Hematopoietic multipotent progenitor cell treated with erythropoietin and hydrocortisone succinate and interleukin-3 and kit ligand, for 8 days (in vitro differentiated cells): ENCODE results near the gene DNAJB4.
A peak's percentile ranks its signal among the peaks of the same experiment; 100 is the strongest.
"Not testable (repeated sequence)": the region's sequence is repeated elsewhere in the genome, so short reads cannot be mapped to it uniquely, and the experiment has no call there.

Experiments
- DNase-seq: peaks from one replicate; pipeline ENCODE4 v3.0.0-alpha.2; 2015

Gene DNAJB4

DNA sequence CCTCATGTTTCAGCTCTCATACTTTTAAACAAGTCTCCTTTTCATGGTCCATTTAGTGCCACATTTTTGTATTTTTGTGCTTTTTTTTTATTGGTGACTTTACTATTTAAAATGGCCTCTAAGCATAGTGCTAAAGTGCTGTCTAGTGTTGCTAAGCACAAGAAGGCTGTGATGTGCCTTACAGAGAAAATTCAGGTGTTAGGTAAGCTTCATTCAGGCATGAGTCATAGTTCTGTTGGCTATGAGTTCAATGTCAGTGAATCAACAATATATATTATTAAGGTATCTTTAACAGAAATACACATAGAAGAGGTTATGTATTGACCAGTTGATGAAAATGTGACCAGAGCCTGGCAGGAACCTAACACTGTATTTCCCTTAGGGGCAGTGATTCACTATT lies 13.1 kb upstream of the DNAJB4 start:
- no peak for DNase-seq

DNA sequence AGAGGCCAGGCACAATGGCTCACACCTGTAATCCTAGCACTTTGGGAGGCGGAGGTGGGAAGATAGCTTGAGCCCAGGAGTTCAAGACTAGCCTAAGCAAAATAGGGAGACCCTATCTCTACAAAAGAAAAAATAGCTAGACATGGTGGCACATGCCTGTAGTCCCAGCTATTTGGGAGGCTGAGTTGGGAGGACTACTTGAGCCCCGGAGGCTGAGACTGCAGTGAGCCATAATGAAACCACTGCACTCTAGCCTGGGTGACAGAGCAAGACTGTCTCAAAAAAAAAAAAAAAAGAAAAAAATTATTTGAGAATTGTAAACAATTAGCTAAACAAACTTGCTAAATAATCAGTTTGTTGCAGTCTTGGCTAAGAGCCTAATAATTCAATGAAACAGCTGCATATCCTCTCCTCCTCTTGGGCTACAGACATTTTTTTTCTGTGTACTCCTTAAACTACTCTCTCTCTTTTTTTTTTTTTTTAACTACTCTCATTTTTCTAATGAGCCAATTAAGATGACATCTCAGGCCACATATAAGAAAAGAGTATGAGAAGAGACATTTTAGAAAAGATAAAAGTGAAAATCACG lies 10.5 kb upstream of the DNAJB4 start:
- no peak for DNase-seq

DNA sequence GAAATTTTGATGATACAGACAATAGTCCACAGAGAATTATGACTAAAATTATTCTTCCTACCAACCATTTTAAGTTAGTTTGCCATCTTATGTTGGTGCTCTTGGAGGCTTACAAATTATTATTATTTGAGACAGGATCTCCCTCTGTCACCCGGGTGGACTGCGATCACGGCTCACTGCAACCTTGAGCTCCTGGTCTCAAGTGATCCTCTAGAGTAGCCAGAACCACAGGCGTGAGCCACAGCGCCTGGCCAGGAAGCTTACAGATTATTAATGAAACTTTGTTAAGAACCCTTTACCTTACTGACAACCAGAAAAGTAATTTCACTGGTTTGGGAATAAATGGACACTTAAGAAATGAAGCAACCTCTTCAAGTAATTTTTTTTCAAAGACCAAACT lies 8.0 kb upstream of the DNAJB4 start:
- no peak for DNase-seq

DNA sequence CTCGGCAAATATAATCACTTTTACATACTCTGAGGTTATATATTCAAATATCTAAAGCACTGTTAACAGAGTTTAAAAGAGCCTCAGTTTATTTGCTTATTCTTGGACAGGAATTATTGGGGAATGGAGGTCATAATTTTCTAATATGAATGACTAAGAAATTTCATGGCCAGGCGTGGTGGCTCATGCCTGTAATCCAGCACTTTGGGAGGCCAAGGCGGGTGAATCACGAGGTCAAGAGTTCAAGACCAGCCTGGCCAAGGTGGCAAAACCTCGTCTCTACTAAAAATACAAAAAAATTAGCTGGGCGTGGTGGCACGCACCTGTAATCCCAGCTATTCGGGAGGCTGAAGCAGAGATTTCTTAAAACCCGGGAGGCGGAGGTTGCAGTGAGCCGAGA lies 4.2 kb upstream of the DNAJB4 start:
- DNase-seq = not testable (repeated sequence)

DNA sequence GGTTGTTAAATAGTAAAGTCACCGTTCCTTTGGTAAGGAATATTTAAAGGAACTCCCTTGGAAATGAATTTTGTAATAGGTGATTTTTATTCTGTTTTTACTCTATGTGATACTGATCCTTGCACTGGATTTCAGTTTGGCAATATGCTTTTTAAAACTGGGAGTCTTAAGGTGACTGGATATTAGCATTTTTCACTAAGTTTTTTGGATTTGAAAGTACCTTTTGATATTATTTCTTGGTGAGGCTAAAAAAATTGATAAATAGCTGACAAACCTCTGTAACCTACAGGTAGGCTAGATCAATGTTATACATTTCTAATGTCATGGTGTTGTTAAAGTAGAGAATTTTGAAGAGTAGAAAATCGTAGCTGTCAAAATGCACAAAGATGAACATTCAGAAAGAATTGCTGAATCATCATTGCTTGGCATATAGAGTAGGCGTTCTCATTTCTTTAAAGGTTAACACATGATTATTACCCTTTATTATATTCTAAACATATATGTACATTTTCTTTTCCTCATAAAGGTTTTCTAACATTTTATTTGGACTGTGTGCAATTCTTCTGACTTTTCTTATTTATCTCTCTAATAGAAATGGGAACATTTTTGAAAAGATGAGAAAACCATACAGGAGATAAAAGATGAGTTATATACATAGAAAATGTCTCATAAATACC lies 1.5 kb upstream of the DNAJB4 start:
- peak; percentile 70 for DNase-seq

DNA sequence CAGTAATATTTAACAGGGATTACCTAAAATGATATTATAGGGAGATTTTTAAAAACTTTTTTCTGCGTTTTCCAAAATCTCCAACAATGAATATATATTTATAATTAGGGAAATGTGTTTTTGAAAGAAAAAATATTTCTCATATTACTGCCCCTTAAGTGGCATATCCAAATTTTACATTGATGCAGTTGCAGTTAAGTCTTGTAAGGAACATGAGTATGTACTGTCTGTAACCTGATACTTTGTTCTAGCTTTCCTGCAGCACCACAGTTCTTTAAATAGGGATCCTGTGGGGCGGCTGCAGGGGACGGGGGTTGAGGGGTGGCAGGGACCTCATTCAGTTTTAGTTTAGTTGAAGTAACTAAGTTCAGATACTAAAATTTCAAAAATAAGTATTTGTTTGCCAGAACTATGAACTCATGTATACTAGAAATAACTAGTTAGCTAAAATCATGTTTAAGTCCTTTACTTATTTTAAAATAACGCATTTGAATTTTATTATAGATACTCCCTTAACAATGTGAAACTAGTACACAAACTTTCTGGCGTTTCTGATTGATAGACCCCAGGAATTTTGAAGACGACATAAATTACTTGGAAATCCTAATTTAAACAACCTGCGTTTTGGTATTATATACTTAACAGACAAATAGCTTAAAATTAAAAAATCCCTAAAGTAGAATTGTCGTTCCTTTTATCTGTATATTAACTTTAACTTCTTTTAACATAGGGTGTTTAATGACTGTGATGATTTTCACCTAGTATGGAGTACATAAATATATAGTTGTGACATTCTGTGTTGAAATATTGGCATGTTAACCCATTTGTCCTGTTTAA lies 639 bp upstream of the DNAJB4 start:
- peak; percentile 87 for DNase-seq

DNA sequence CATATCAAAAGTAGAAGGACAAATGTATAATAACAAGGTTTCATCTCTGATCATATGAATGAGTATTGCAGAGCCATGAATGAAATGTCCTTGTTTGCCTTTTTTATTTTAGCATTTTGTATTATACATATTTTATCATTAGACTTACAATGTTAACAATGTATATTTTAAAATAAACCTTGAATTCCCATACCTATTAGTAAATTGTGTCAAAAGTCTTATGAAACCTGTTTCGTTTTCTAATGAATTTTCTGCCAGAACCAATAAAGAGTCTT lies 646 bp downstream of the DNAJB4 start:
- DNase-seq = no peak

DNA sequence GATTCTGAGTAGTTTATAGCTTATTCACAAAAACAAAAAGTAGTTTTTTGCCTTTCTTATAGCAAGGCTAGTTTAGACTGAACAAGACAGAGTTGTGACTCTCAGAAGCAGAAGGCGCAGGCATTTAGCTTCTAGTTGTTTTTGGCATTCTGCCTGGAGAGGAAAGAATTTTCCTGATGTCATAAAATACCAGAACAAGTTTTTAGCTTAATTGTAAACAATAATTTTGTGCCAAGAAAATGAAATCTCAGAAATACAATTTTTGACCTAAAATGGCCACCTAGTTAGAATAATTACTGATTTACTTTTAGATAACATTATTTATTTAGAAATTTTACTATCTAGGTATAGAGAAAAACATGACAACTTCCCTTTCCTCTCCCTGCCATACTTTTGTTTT lies 1.0 kb downstream of the DNAJB4 start:
- DNase-seq = peak; percentile 68

DNA sequence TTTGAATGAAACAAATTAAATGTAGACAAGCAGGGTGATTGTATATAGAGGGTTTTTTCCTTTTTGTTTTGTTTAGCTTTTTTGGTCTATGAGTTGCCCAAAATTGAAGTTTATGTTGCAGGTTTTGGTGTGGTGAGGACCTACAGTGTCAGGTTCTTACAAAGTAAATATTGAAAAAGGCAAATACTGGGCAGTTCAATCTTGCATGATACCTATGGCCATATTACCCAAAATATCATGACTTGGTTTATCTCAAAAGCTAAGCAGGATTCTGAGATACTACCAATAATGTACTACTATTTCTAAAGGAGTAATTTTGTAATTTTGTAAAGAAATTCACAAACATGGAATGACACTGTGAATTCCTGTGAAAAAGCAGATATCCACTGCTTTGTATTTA lies 1.8 kb downstream of the DNAJB4 start:
- no peak for DNase-seq

DNA sequence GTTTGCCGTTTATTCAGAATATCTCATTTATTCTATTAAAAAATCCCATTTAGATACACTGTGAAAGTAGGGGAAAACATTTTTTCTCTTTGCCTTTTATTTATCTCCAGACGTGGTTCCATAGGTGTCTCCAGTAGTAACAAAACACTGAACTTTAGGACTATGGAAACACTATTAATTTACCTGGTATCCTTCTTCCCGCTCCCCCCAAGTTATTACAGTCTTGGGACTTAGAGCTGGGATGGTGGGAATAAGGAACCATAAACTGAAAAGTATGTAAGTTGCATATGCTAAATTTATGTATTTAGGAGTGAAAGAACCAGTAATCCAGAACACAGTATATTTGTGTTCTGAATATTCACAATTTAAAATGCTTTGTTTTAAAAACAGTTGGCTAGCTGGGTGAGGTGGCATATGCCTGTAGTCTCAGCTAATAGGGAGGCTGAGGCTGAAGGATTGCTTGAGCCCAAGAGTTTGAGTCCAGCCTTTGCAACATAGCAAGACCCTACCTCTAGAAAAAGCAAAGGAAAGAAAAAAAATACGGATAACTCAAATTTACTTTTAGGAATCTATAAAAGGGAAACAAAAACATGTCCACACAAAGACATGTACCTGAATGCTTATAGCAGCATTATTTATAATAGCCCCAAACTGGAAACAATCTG lies 3.1 kb downstream of the DNAJB4 start:
- DNase-seq = no peak

DNA sequence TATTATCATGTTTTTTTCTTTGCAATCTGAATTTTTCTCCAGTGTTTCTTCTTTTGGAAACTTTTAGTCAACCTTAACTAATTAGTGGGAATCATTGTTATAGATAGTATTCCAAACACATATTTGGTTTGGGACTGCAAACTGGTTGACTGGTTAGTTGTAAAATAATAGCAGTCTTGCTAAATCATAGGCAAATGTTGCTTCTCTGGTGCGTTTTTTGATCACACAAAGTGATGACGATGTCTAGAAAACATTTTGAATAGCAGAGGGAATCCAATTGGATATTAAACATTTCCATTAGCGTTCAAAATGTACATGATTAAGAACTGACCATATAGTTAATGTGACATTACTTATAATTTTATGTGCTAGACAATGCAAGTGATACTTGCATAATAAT lies 4.5 kb downstream of the DNAJB4 start:
- no peak for DNase-seq

DNA sequence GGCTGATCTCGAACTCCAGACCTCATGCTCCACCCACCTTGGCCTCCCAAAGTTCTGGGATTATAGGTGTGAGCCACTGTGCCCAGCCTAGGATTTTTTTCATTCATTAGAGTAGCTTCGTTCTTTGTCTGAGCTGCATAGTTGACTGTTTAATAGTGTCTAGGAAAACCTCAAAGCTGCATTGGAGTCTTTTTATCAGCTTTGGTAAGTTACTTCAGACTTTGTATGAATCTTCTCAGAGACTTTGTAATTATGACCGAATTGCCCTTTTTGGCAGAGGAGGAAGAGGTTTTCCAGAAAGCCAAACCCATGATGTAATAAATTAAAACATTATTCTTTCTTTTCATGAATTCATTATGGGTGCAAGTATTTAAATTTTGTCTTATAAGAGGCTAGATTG lies 5.1 kb downstream of the DNAJB4 start:
- DNase-seq = no peak

DNA sequence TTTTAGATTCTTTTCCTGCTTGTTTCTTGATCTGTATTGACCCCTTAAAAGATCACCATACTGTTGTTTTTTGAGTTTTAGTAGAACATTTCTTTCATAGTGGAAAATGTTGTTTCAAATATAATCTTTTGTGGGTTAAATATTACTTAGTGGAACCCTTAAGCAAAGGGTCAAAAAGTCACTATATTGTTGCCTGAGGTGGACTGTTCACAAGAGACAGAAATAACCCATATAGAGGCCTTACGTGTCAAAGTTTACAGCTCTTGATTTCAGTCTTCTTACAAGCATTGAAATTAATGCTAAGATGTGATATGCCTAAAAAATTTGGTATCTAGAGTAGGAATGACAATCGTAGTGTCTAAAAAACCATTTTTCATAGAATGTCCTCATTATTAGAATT lies 6.3 kb downstream of the DNAJB4 start:
- DNase-seq = no peak

DNA sequence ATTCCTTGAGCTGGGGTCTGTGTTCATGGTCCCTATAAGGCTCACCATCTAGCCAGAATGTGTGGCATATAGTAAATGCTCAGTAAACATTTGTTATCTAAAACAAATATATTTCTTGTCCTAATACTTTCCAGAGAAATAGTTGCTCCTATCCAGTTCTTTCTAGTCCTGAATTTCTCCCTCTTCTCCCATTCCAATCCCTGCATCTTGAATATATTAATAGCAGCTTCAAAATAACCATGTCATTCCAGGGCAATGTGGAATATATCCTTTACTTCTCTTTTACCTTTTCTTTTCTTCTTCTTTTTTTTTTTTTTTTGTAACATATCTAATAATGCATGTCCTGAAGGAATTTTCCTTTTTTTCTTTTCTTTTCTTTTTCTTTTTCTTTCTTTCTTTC lies 10.4 kb downstream of the DNAJB4 start:
- no peak for DNase-seq

DNA sequence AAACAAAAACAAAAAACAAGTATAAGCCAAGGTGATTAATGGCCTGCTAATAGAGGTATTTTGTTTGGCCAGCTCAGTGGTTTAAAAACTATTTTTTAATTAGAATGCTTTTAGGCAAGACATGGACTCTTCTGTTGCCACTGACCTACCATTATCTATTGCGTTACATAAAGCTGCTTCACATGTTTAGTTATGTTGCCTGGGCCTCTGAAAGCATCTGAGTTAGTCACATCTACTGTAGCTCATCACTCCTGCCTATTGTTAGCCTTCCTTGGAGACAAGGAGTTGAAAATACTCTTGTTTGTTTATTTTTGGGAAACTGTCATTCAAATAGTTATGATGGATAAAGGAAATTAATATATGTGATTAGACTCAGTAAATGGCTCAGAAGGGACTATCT lies 14.3 kb downstream of the DNAJB4 start:
- DNase-seq = no peak

DNA sequence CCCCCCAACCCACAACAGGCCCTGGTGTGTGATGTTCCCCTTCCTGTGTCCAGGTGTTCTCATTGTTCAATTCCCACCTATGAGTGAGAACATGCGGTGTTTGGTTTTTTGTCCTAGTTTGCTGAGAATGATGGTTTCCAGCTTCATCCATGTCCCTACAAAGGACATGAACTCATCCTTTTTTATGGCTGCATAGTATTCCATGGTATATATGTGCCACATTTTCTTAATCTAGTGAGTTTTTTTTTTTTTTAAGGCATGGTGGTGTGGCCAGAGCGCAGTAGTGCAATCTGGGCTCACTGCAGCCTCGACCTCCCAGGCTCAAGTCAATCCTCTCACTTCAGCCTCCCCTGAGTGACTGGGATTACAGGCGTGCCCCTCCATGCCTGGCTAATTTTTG lies 16.4 kb downstream of the DNAJB4 start:
- DNase-seq = not testable (repeated sequence)

DNA sequence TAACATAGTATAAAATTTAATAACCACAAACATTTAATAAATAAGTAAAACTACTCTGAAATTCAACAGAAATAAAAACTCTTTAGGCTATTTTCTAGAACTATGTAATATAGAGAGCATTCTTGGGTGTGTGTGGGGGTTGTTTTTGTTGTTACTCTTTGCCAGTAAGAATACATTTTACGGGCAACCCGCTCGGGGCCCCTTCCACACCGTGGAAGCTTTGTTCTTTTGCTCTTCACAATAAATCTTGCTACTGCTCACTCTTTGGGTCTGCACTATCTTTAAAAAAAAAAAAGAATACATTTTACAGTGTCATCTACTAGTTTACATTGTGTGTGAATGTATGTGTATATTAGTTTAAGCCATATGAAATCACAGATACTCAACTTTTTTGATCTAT lies 25.1 kb downstream of the DNAJB4 start:
- no peak for DNase-seq

DNA sequence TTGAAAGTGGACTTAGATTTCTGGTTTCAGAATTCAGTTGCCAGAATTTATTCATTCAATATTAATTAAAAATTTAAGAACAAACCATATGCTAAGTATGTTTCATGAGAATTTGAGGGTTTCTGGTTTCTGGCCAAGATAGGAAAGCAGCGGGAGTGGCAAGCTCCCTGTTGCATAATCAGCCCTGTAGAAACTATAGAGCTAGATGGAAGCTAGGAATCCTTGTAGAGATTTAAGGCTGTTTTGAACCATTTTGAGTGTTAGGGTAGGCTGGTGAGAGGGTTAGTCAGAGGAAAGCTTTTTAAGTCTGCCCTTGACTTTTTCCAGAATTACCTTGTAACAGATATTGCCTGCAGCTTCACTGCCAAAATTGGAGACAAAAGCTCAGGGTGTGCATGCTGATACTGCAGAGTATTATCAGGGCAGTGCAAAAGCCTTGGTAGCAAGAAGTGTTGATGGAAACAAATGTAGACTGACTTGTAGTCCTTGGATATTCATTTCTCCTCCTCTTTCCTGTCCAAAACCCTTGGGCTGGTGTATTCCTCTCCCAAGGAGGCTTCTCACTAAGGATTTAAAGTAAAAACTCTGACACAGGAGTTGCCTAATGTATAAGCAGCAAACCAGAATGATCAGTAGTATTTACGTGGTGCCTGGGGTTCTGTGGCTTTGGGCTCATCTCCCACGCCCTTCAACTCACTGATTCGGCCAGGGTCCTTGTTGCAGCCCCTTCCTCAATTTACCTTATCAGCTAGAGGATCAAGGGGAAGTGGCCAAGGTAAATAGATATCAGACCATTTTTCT lies 28.5 kb downstream of the DNAJB4 start:
- DNase-seq = peak; percentile 21

DNA sequence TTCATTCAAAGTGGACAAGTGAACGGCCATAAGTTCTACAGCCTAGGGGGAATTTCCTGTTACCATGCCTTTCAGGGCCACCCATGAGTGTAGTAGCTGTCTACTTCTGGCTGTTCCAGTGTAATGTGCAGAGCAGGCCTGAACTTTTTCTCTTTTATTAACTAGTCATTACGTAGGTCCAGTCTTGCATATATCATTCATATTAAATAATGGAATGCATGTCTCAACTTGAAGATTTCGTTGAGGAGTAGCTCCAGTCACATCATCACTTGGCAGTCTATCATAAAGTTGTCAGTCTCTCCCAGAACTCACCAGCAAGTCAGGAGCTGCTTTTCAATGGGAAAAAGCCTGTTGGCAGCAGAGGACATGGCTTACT lies 29.0 kb downstream of the DNAJB4 start:
- no peak for DNase-seq

DNA sequence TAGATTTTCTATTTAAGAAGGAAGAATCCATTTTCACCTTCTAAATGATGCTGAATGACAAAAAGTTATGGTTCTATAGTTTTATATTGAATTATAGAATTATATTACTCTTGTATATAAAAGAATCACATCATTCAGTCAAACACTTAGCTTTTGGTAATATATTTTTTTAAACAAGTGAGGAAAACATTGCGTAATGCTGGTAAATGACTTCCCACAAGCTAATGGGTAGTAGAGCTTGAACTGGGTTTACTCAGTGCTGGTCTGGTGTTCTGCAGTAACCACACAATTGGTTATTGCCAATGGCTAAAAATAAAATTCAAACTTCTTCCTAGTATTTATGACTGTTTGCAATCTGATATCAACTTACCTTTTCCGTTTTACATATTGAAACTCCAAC lies 30.4 kb downstream of the DNAJB4 start:
- no peak for DNase-seq

DNA sequence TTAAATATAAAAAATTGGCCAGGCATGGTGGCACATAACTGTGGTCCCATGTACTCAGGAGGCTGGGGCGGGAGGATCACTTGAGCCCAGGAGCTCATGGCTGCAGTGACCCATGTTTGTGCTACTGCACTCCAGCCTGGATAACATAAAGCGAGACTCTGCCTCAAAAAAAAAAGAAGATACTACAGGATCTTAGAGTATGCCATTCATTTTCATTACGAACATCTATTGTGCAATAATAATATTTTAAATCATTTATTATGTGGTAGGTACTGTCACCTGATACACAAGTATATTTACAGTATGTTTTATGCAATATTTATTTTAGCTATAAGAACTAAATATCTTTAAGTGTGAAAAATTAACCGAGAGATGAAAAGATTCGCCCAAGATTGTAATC lies 31.7 kb downstream of the DNAJB4 start:
- no peak for DNase-seq

DNA sequence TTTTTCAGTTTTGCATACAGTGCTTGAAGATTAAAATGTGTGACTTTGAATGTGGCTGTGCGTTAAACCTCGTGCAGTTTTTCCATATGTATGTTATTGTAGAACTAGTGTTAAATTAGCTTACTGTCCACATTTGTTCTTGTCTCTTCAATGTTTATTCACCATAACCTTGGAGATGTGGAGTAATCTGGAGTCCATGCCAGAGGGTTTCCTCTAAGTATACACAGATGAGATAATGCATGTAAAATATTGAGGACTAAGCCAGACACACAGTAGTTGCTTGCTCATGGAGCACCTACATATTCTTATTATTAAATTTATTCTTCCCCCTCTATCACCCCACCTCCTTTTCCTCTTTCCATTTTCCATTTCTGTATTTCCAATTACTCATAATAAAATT lies 33.3 kb downstream of the DNAJB4 start:
- DNase-seq = no peak

DNA sequence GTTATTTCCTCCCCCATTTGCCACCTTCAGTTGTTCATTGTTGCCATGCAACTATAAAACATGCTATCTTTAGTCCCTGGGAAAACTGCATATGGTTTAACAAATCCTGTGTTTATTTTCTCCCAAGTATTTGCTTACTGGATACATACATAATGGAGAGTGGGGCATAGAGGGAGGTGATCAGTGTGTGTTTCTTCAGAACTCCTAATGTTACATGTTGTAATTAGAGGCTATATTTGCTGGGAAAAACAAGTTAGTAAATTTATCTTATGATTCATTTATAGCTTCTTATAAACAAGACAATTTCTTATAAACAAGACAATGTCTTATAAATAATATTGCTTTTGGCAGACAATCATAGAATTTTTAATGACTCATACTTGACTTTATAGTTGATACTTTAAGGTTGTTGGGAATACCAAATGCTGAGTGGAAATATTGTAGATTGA lies 33.8 kb downstream of the DNAJB4 start:
- no peak for DNase-seq
